Spleen (tissue), 11 donors: ENCODE measurements around the gene RFX3. TPM values are rescaled to one million over a fixed set of nuclear protein-coding genes. Genes with fewer than 3 reads are reported as not detected.

ENCODE experiments used
- DNase-seq: peaks from one replicate; pipeline ENCODE4 v3.0.0-alpha.2; 2020
- H3K27ac ChIP-seq, 8 donors: fragments of 200-600 bp; sonication (generic) in 7 of 8; 1 replicate in 4 of 8; 2 replicates in 4 of 8; pipeline versions ENCODE4 v1.5.0 to v1.8.0; 2016 to 2021; ENCODE audit warnings: inconsistent platforms in 4 of 8, mild to moderate bottlenecking in 4 of 8, moderate library complexity in 1 of 8
- H3K27me3 ChIP-seq, 7 donors: fragments of 200-600 bp; sonication (generic) in 6 of 7; replicated peaks in 1 of 7; 1 replicate in 4 of 7; 2 replicates in 3 of 7; pipeline versions ENCODE4 v1.5.0 to v1.8.0; 2016 to 2021; ENCODE audit warnings: inconsistent platforms in 3 of 7, mild to moderate bottlenecking in 1 of 7
- H3K36me3 ChIP-seq, 6 donors: fragments of 200-600 bp; sonication (generic) in 5 of 6; 1 replicate in 4 of 6; 2 replicates in 2 of 6; pipeline versions ENCODE4 v1.5.0 to v1.8.0; 2016 to 2021; ENCODE audit warnings: inconsistent platforms in 2 of 6
- H3K4me1 ChIP-seq, 6 donors: fragments of 200-600 bp; sonication (generic) in 5 of 6; 1 replicate in 3 of 6; 2 replicates in 3 of 6; pipeline versions ENCODE4 v1.5.0 to v1.8.0; 2016 to 2021; ENCODE audit warnings: inconsistent platforms in 3 of 6
- H3K4me3 ChIP-seq, 8 donors: fragments of 200-600 bp; sonication (generic) in 7 of 8; 1 replicate in 4 of 8; 2 replicates in 4 of 8; pipeline versions ENCODE4 v1.5.0 to v1.8.0; 2016 to 2021; ENCODE audit warnings: inconsistent platforms in 4 of 8, mild to moderate bottlenecking in 4 of 8, moderate library complexity in 2 of 8
- H3K9me3 ChIP-seq, 8 donors: fragments of 200-600 bp; sonication (generic) in 7 of 8; 1 replicate in 4 of 8; 2 replicates in 4 of 8; pipeline versions ENCODE4 v1.5.0 to v1.8.0; 2016 to 2021; ENCODE audit warnings: inconsistent platforms in 4 of 8
- POLR2A ChIP-seq, 3 donors: fragments of 450-650 bp; IDR thresholded peaks; one replicate each; pipeline ENCODE4 v1.5.1; 2017; ENCODE audit warnings: antibody characterized with exemption in 3 of 3, mild to moderate bottlenecking in 1 of 3
- POLR2AphosphoS5 ChIP-seq, 3 donors: sonication (generic); formaldehyde crosslinking; IDR thresholded peaks; one replicate each; pipeline ENCODE4 v1.5.1; 2017; ENCODE audit warnings: antibody characterized with exemption in 3 of 3
- WGBS, 5 donors: extraction: QIAGEN DNeasy Blood & Tissue Kit in 3 of 5; methylation state at CpG; one replicate each; pipeline versions ENCODE4 v1.1.5 to v1.1.7; 2013 to 2018; 5-methylcytosine and 5-hydroxymethylcytosine counted together
- intact Hi-C: fragments of 100-400 bp; cut with DNase I; formaldehyde crosslinking; loops from one replicate; pipeline ENCODE4 v1.15.0; 2023; ENCODE audit warnings: low total_unique reads
- polyA plus RNA-seq, 3 donors: library from polyadenylated mRNA; stranded (reverse); fragments of 200-250 nt; gene quantifications; one replicate each; pipeline ENCODE4 v1.2.1, GENCODE V29; 2013
- total RNA-seq, 7 donors: library from RNA; depleted of rRNA in 3 of 7; stranded (reverse); fragments of >200 nt in 3 of 7; fragmentation: NEBNext Ultra II Directional in 4 of 7; extraction: Animal tissue kit (Norgen Biotek cat#: 25700) in 4 of 7; gene quantifications; one replicate each; pipeline versions ENCODE4 v1.1.0 to v1.2.1, GENCODE V29; 2016 to 2021
- TF ChIP-seq, protein P1 (sequence below), 11 experiments: fragments of 200-600 bp in 7 of 11; fragments of 450-650 bp in 4 of 11; sonication (generic) in 4 of 11; IDR thresholded peaks in 8 of 11; conservative IDR thresholded peaks in 3 of 11; 1 replicate in 7 of 11; 2 replicates in 4 of 11; pipeline versions ENCODE4 v1.4.0 to v1.8.0; 2016 to 2021; ENCODE audit warnings: antibody characterized with exemption in 11 of 11, inconsistent platforms in 4 of 11, mild to moderate bottlenecking in 1 of 11
- donor health status: healthy with polysubstance abuse.
- donor health status: DM: no; HTN: no; CAD: no; lungs with moderate emphysema.
- donor health status: DM: no; HTN: no; CAD: no.
- donor health status: Bipolar disorder and iron deficiency.
- donor health status: healthy.
- donor health status: DM: no; HTN: no; CAD: no.
- donor health status: DM: yes; HTN: yes; CAD: no.

The RFX3 gene
- total and polyA plus RNA-seq, 10 donors: 2.5 to 25.9 (median 19.1) TPM

DNA sequence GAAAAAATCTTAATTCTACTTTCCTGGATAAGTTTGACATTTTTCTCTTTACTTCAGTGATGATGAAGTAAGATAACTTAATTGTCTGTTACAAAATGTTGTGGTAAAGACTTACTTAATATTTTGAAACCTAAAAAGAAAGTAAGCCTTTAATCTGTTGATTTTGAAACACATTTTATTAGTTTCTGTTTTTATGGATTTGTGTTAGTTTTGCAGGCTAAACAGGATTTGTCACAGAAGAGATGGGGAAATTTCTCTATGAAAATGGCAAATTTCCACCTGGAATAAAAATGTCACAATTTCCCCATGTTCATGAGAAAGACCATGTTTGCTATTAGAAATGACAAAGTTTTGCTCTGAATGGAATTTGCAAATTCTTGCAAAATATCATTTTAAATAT, 237.1 kb downstream of the RFX3 start:
- intact Hi-C loops: no loop called here

DNA sequence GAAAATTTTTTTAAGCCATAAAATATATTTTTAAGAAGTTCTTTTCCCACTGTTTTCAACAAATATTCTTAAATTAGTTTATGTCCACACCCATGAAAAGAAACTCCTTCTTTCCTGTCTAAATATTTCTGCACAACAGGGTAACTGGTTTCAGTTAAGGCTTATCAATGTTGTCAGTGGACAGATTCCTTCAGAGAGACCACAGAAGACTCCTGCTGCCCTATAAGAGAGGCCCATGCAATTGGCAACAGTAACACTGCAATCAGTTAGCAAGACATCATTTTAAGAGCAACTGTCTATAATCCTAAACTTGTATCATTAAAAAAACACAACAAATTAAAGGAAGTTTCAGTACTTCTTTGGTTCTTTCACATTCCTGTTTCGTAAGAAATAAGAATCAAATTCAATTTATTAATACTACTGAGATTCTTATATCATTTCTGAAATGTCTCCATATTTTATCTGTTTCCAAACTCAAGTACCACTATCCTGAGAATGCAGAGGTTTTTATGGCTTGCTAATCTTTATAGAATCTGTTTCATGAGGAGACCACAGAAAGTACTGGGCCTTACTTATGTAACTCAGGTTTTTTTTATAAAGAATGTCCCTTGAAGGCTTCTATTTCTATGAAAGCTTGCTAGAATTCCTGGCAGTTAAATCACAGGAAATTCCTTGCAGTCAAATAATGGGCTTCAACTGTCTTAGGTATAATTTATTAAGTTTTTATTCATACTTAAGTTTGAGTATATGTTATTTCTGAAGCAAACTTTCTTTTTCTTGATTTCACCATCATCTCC, 240.2 kb downstream of the RFX3 start:
- 79 to 88% (median 84%) methylated on average over 1 of the region's 1 CpG for WGBS, 5 donors
- no peak for DNase-seq

More for the DNA sequence above, 237.1 kb downstream of the RFX3 start:
- H3K9me3 ChIP-seq: no peaks in the 10 kb centered on the region
- peaks cover 0 to 71% (median 17%) of the 10 kb centered on the region in 6 donors for H3K36me3 ChIP-seq
- H3K27me3 ChIP-seq: no peaks in the 10 kb centered on the region
- DNase-seq: no peak
- no peak overlapping the region for H3K4me3 ChIP-seq
- H3K27ac ChIP-seq: no peak overlapping the region
- H3K4me1 ChIP-seq: no peaks in the 10 kb centered on the region
- TF ChIP-seq POLR2AphosphoS5 (IDR thresholded peaks at IDR 0.05) (no peak), POLR2A (IDR thresholded peaks at IDR 0.05) (no peak)
- TF ChIP-seq, protein P1, sequence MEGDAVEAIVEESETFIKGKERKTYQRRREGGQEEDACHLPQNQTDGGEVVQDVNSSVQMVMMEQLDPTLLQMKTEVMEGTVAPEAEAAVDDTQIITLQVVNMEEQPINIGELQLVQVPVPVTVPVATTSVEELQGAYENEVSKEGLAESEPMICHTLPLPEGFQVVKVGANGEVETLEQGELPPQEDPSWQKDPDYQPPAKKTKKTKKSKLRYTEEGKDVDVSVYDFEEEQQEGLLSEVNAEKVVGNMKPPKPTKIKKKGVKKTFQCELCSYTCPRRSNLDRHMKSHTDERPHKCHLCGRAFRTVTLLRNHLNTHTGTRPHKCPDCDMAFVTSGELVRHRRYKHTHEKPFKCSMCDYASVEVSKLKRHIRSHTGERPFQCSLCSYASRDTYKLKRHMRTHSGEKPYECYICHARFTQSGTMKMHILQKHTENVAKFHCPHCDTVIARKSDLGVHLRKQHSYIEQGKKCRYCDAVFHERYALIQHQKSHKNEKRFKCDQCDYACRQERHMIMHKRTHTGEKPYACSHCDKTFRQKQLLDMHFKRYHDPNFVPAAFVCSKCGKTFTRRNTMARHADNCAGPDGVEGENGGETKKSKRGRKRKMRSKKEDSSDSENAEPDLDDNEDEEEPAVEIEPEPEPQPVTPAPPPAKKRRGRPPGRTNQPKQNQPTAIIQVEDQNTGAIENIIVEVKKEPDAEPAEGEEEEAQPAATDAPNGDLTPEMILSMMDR (IDR thresholded peaks at IDR 0.05 in 8 of 11, conservative IDR thresholded peaks at IDR 0.05 in 3 of 11): no peak

DNA sequence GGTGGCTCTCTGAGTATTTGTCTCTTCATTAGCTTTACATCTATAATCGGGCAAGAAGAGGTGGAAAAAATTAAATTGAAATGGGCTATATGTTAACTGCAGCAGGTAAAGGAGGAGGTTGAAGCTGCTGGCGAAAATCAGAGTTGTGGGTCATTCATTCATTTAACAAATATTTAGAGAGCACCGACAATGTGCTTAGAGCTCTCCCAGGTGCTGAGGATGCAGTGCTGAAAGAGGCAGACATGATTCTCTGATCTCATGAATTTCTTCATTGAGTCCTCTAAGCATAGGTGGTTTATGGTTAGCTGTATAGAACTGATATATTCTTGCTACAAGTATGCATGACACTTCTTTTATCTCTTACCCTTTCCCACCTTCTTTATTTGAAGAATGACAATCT, 243.4 kb downstream of the RFX3 start:
- DNase-seq: no peak
- TF ChIP-seq POLR2AphosphoS5 (IDR thresholded peaks at IDR 0.05) (no peak), POLR2A (IDR thresholded peaks at IDR 0.05) (no peak)
- TF ChIP-seq, protein P1 (IDR thresholded peaks at IDR 0.05 in 8 of 11, conservative IDR thresholded peaks at IDR 0.05 in 3 of 11): no peak
- WGBS, 5 donors: 92 to 99% (median 96%) methylated on average over 3 of the region's 3 CpGs
- Histone ChIP-seq H3K4me3 (no peak overlapping the region), H3K4me1 (peaks cover 0 to under 1% (median 0%) of the 10 kb centered on the region in 6 donors), H3K27ac (no peak overlapping the region), H3K27me3 (no peaks in the 10 kb centered on the region), H3K36me3 (peaks cover 0 to 47% (median 7%) of the 10 kb centered on the region in 6 donors), H3K9me3 (no peaks in the 10 kb centered on the region)
- intact Hi-C loops: no loop called here

More for the DNA sequence above, 240.2 kb downstream of the RFX3 start:
- no peaks in the 10 kb centered on the region for H3K9me3 ChIP-seq
- H3K27me3 ChIP-seq: no peaks in the 10 kb centered on the region
- H3K36me3 ChIP-seq: peaks cover 0 to 64% (median 12%) of the 10 kb centered on the region in 6 donors
- no peak overlapping the region for H3K4me3 ChIP-seq
- H3K27ac ChIP-seq: no peak overlapping the region
- TF ChIP-seq POLR2A (IDR thresholded peaks at IDR 0.05) (no peak), POLR2AphosphoS5 (IDR thresholded peaks at IDR 0.05) (no peak)
- TF ChIP-seq, protein P1 (IDR thresholded peaks at IDR 0.05 in 8 of 11, conservative IDR thresholded peaks at IDR 0.05 in 3 of 11): no peak
- intact Hi-C loops: no loop called here
- no peaks in the 10 kb centered on the region for H3K4me1 ChIP-seq

DNA sequence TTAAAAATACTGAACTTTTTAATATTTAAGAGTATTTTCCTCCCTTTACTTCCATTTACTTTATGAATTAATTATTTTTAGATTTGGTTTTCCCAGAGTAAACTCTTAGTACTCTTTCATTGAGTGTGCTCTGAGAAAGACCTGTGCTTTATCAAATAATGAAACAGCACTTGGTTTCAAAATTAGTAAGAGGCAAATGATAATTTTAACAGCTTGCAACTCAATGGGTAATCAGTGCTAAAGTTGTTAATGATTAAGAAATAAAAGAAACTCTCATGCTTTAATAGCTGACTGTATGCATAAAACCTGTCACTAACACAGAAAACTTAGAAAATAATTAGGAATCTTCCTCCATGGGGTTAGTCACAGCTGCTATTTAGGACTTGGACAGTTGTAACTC, 244.4 kb downstream of the RFX3 start:
- intact Hi-C loops: no loop called here

More for the DNA sequence above, 244.4 kb downstream of the RFX3 start:
- DNase-seq: no peak
- Histone ChIP-seq H3K4me1 (peaks cover 0 to 5% (median 0%) of the 10 kb centered on the region in 6 donors), H3K27ac (no peak overlapping the region), H3K27me3 (no peaks in the 10 kb centered on the region), H3K4me3 (no peak overlapping the region), H3K36me3 (peaks cover 0 to 45% (median 2%) of the 10 kb centered on the region in 6 donors), H3K9me3 (no peaks in the 10 kb centered on the region)
- TF ChIP-seq, protein P1 (IDR thresholded peaks at IDR 0.05 in 8 of 11, conservative IDR thresholded peaks at IDR 0.05 in 3 of 11): no peak
- no peak for TF ChIP-seq POLR2AphosphoS5 (IDR thresholded peaks at IDR 0.05)
- no peak for TF ChIP-seq POLR2A (IDR thresholded peaks at IDR 0.05)
